Measurements from ENCODE around the gene LYRM9.

DNA sequence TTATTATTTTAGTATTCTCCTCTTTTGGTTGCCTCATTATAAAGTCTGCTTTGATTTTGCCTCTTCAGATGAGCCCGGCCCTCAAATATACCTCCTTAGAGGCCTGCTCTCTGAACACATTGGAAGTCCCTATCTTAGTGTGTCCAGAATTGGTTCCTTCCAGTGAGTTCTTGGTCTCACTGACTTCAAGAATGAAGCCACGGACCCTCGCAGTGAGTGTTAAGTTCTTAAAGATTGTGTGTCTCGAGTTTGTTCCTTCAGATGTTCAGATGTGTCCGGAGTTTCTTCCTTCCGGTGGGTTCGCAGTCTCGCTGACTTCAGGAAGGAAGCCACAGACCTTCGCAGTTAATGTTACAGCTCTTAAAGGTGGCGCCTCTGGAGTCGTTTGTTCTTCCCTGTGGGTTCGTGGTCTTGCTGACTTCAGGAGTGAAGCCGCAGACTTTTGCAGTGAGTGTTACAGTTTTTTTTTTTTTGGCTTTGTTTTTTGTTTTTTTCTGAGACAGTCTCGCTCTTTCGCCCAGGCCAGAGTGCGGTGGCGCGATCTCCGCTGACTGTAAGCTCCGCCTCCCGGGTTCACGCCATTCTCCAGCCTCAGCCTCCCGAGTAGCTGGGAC lies 47.0 kb downstream of the LYRM9 start:
- TF ChIP-seq POLR2AphosphoS5 (IDR thresholded peaks at IDR 0.05) (no peak), POLR2A (IDR thresholded peaks at IDR 0.05) (no peak), EP300 (IDR thresholded peaks at IDR 0.05) (no peak)
- TF ChIP-seq, protein P1, sequence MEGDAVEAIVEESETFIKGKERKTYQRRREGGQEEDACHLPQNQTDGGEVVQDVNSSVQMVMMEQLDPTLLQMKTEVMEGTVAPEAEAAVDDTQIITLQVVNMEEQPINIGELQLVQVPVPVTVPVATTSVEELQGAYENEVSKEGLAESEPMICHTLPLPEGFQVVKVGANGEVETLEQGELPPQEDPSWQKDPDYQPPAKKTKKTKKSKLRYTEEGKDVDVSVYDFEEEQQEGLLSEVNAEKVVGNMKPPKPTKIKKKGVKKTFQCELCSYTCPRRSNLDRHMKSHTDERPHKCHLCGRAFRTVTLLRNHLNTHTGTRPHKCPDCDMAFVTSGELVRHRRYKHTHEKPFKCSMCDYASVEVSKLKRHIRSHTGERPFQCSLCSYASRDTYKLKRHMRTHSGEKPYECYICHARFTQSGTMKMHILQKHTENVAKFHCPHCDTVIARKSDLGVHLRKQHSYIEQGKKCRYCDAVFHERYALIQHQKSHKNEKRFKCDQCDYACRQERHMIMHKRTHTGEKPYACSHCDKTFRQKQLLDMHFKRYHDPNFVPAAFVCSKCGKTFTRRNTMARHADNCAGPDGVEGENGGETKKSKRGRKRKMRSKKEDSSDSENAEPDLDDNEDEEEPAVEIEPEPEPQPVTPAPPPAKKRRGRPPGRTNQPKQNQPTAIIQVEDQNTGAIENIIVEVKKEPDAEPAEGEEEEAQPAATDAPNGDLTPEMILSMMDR (IDR thresholded peaks at IDR 0.05): no peak
